Panc1 (cell line): ENCODE results near the gene DEGS2.

ENCODE experiments used
- POLR2AphosphoS5 ChIP-seq: IDR thresholded peaks from 2 replicates; pipeline ENCODE4 v1.6.1; 2012; ENCODE audit warnings: mild to moderate bottlenecking, low read depth, low read length, moderate library complexity
- REST ChIP-seq, 2 experiments: IDR thresholded peaks; 2 replicates each; pipeline ENCODE4 v1.6.1; 2011 to 2012; ENCODE audit warnings: low read depth in 2 of 2, control low read depth in 1 of 2, low read length in 1 of 2, mild to moderate bottlenecking in 1 of 2, moderate library complexity in 1 of 2; ENCODE audit not compliant: insufficient read depth in 1 of 2

GRCh38 chr14:100146531-100147091 lies 12.8 kb downstream of the DEGS2 start:
- TF ChIP-seq POLR2AphosphoS5 (no peak), REST (IDR thresholded peaks at IDR 0.05; ENCODE audit: insufficient read depth in 1 of 2, low read depth in 2 of 2, low read length in 1 of 2) (no peak)
